Muscle layer of duodenum (tissue), 2 donors: ENCODE measurements around the gene ZBTB20.

Experiments
- H3K27ac ChIP-seq: one replicate; pipeline ENCODE4 v1.7.0; 2013; ENCODE audit warnings: mild to moderate bottlenecking, low read length
- H3K27me3 ChIP-seq: one replicate; pipeline ENCODE4 v1.7.0; 2013; ENCODE audit warnings: low read depth, mild to moderate bottlenecking, control low read depth, low read length
- H3K36me3 ChIP-seq, 2 donors: one replicate each; pipeline ENCODE4 v1.7.0; 2013; ENCODE audit warnings: low read length in 2 of 2, control low read depth in 1 of 2, mild to moderate bottlenecking in 1 of 2; ENCODE audit not compliant: insufficient read depth in 2 of 2, control insufficient read depth in 1 of 2
- H3K4me1 ChIP-seq, 2 donors: one replicate each; pipeline ENCODE4 v1.7.0; 2013; ENCODE audit warnings: low read length in 2 of 2, mild to moderate bottlenecking in 2 of 2, control low read depth in 1 of 2, moderate library complexity in 1 of 2; ENCODE audit not compliant: insufficient read depth in 2 of 2, control insufficient read depth in 1 of 2
- H3K4me3 ChIP-seq, 2 donors: one replicate each; pipeline ENCODE4 v1.7.0; 2013; ENCODE audit warnings: low read length in 2 of 2, low read depth in 1 of 2, mild to moderate bottlenecking in 1 of 2
- H3K9me3 ChIP-seq, 2 donors: one replicate each; pipeline ENCODE4 v1.7.0; 2013; ENCODE audit warnings: low read length in 2 of 2, control low read depth in 1 of 2, mild to moderate bottlenecking in 1 of 2; ENCODE audit not compliant: control insufficient read depth in 1 of 2
- donor health status: healthy.

Gene ZBTB20

GRCh38 chr3:114504941-114505628, 642.0 kb downstream of the ZBTB20 start:
- no peaks in the 10 kb centered on the region for H3K9me3 ChIP-seq
- no peaks in the 10 kb centered on the region for H3K27me3 ChIP-seq
- peaks cover 0 to 3% of the 10 kb centered on the region in 2 donors for H3K36me3 ChIP-seq
- no peak overlapping the region for H3K27ac ChIP-seq
- no peak overlapping the region for H3K4me3 ChIP-seq
- H3K4me1 ChIP-seq, result peaks cover 0 to 6% of the 10 kb centered on the region in 2 donors

- no peak overlapping the region for H3K27ac ChIP-seq
- H3K9me3 ChIP-seq, result no peaks in the 10 kb centered on the region
- H3K36me3 ChIP-seq, result peaks cover 4 to 7% of the 10 kb centered on the region in 2 donors
- H3K4me3 ChIP-seq, result no peak overlapping the region
- peaks cover 0 to 20% of the 10 kb centered on the region in 2 donors for H3K4me1 ChIP-seq
- no peaks in the 10 kb centered on the region for H3K27me3 ChIP-seq
Observed at GRCh38 chr3:114502204-114502603, 644.9 kb downstream of the ZBTB20 start.

GRCh38 chr3:114499976-114500375, 647.1 kb downstream of the ZBTB20 start:
- no peak overlapping the region for H3K27ac ChIP-seq
- H3K9me3 ChIP-seq, result no peaks in the 10 kb centered on the region
- H3K4me3 ChIP-seq, result no peak overlapping the region
- no peaks in the 10 kb centered on the region for H3K27me3 ChIP-seq
- H3K36me3 ChIP-seq, result peaks cover 4% of the 10 kb centered on the region in 2 donors
- peaks cover 0 to 33% of the 10 kb centered on the region in 2 donors for H3K4me1 ChIP-seq

- H3K27me3 ChIP-seq, result no peaks in the 10 kb centered on the region
- no peak overlapping the region for H3K4me3 ChIP-seq
- H3K27ac ChIP-seq, result no peak overlapping the region
- H3K9me3 ChIP-seq, result no peaks in the 10 kb centered on the region
- peaks cover 4% of the 10 kb centered on the region in 2 donors for H3K36me3 ChIP-seq
- H3K4me1 ChIP-seq, result peaks cover 0 to 33% of the 10 kb centered on the region in 2 donors
Observed at GRCh38 chr3:114498539-114499370, 648.3 kb downstream of the ZBTB20 start.

GRCh38 chr3:114496874-114497273, 650.2 kb downstream of the ZBTB20 start:
- Histone ChIP-seq H3K27me3 (no peaks in the 10 kb centered on the region), H3K9me3 (no peaks in the 10 kb centered on the region), H3K4me1 (peaks cover 0 to 33% of the 10 kb centered on the region in 2 donors), H3K27ac (no peak overlapping the region), H3K4me3 (no peak overlapping the region), H3K36me3 (peaks cover 4% of the 10 kb centered on the region in 2 donors)

GRCh38 chr3:114496466-114496865, 650.6 kb downstream of the ZBTB20 start:
- H3K4me3 ChIP-seq, result no peak overlapping the region
- peaks cover 0 to 33% of the 10 kb centered on the region in 2 donors for H3K4me1 ChIP-seq
- no peaks in the 10 kb centered on the region for H3K27me3 ChIP-seq
- H3K36me3 ChIP-seq, result peaks cover 4% of the 10 kb centered on the region in 2 donors
- H3K27ac ChIP-seq, result no peak overlapping the region
- no peaks in the 10 kb centered on the region for H3K9me3 ChIP-seq

- no peak overlapping the region for H3K27ac ChIP-seq
- H3K27me3 ChIP-seq, result no peaks in the 10 kb centered on the region
- no peaks in the 10 kb centered on the region for H3K9me3 ChIP-seq
Observed at GRCh38 chr3:114496021-114496434, 651.1 kb downstream of the ZBTB20 start.

GRCh38 chr3:114494498-114494897, 652.6 kb downstream of the ZBTB20 start:
- peaks cover 4% of the 10 kb centered on the region in 2 donors for H3K36me3 ChIP-seq
- peaks cover 0 to 33% of the 10 kb centered on the region in 2 donors for H3K4me1 ChIP-seq
- H3K27ac ChIP-seq, result no peak overlapping the region
- no peaks in the 10 kb centered on the region for H3K27me3 ChIP-seq
- no peak overlapping the region for H3K4me3 ChIP-seq
- no peaks in the 10 kb centered on the region for H3K9me3 ChIP-seq

More at GRCh38 chr3:114496021-114496434, 651.1 kb downstream of the ZBTB20 start:
- Histone ChIP-seq H3K36me3 (peaks cover 4% of the 10 kb centered on the region in 2 donors), H3K4me1 (peaks cover 0 to 33% of the 10 kb centered on the region in 2 donors), H3K4me3 (no peak overlapping the region)

- Histone ChIP-seq H3K4me3 (no peak overlapping the region), H3K4me1 (no peaks in the 10 kb centered on the region), H3K9me3 (no peaks in the 10 kb centered on the region), H3K27me3 (no peaks in the 10 kb centered on the region), H3K36me3 (no peaks in the 10 kb centered on the region), H3K27ac (no peak overlapping the region)
Observed at GRCh38 chr3:114490829-114491228, 656.3 kb downstream of the ZBTB20 start.

- no peaks in the 10 kb centered on the region for H3K9me3 ChIP-seq
- H3K36me3 ChIP-seq, result no peaks in the 10 kb centered on the region
- no peak overlapping the region for H3K27ac ChIP-seq
- no peak overlapping the region for H3K4me3 ChIP-seq
- H3K27me3 ChIP-seq, result no peaks in the 10 kb centered on the region
- no peaks in the 10 kb centered on the region for H3K4me1 ChIP-seq
Observed at GRCh38 chr3:114487502-114487901, 659.6 kb downstream of the ZBTB20 start.

GRCh38 chr3:114484919-114485318, 662.2 kb downstream of the ZBTB20 start:
- Histone ChIP-seq H3K9me3 (no peaks in the 10 kb centered on the region), H3K27ac (no peak overlapping the region), H3K4me1 (peaks cover 0 to 13% of the 10 kb centered on the region in 2 donors), H3K27me3 (no peaks in the 10 kb centered on the region), H3K4me3 (no peak overlapping the region), H3K36me3 (no peaks in the 10 kb centered on the region)
